ENCODE data around the gene ATOSA.

- TF ChIP-seq EP300 (IDR thresholded peaks at IDR 0.05) (no peak), CTCF (IDR thresholded peaks at IDR 0.05) (no peak)
These were observed 43.3 kb downstream of the ATOSA start for GRCh38 chr15:52635908-52636307.

All from ovary (tissue), 3 donors.